Calu3 (cell line): Measurements from ENCODE around the gene NRF1. TPM values are rescaled to one million over a fixed set of nuclear protein-coding genes. Genes with fewer than 3 reads are reported as not detected.
"Not testable (repeated sequence)": the region's sequence is repeated elsewhere in the genome, so short reads cannot be mapped to it uniquely, and the experiment has no call there.

Source experiments
- BruUV-seq: library from RNA; stranded (reverse); fragments of 400-500 nt; replicated peaks from 2 replicates; lab custom pipeline; 2021; lab: Mats Ljungman, UMichigan
- CTCF ChIA-PET: fragments of 300-600 bp; sonication (Branson Sonifier 250); formaldehyde crosslinking; loops from one replicate; lab custom pipeline; 2022; ENCODE audit warnings: antibody characterized with exemption; lab: Charles Lee
- DNase-seq: peaks from one replicate; pipeline ENCODE4 v3.0.0; 2022
- H3K27ac Mint-ChIP-seq: one replicate; pipeline ENCODE4 v1.8.0; 2022; ENCODE audit warnings: mixed read lengths; ENCODE audit not compliant: unreplicated experiment
- H3K27me3 Mint-ChIP-seq: one replicate; pipeline ENCODE4 v1.8.0; 2022; ENCODE audit warnings: mixed read lengths; ENCODE audit not compliant: unreplicated experiment
- H3K36me3 Mint-ChIP-seq: one replicate; pipeline ENCODE4 v1.8.0; 2022; ENCODE audit warnings: mild to moderate bottlenecking, moderate library complexity, mixed read lengths; ENCODE audit not compliant: insufficient read depth, unreplicated experiment
- H3K4me1 Mint-ChIP-seq: one replicate; pipeline ENCODE4 v1.8.0; 2022; ENCODE audit warnings: mild to moderate bottlenecking, low read depth, mixed read lengths; ENCODE audit not compliant: unreplicated experiment
- H3K4me3 Mint-ChIP-seq: one replicate; pipeline ENCODE4 v1.8.0; 2022; ENCODE audit warnings: mild to moderate bottlenecking, low read depth, moderate library complexity, mixed read lengths; ENCODE audit not compliant: unreplicated experiment
- H3K9me3 Mint-ChIP-seq: one replicate; pipeline ENCODE4 v1.8.0; 2022; ENCODE audit warnings: low read depth, mixed read lengths; ENCODE audit not compliant: unreplicated experiment
- CTCF ChIP-seq: fragments of 200-600 bp; IDR thresholded peaks from one replicate; pipeline ENCODE4 v1.8.0; 2022; ENCODE audit warnings: antibody characterized with exemption; ENCODE audit not compliant: unreplicated experiment
- intact Hi-C: fragments of 100-400 bp; cut with micrococcal nuclease; formaldehyde crosslinking; loops from one replicate; pipeline ENCODE4 v1.10.0; 2022; ENCODE audit not compliant: unreplicated experiment
- total RNA-seq: library from RNA; stranded (reverse); gene quantifications from 2 replicates; pipeline ENCODE4 v1.2.3, GENCODE V29; 2022

NRF1 gene
- total RNA-seq, 1 experiment from 2014 or later = 22.1 TPM

GRCh38 chr7:129789652-129790051 is 178.1 kb downstream of the NRF1 start:
- Mint-ChIP-seq H3K9me3 (no peaks in the 10 kb centered on the region), H3K27ac (no peak overlapping the region), H3K36me3 (peaks cover 14% of the 10 kb centered on the region), H3K27me3 (peaks cover 63% of the 10 kb centered on the region), H3K4me1 (peaks cover 9% of the 10 kb centered on the region), H3K4me3 (no peak overlapping the region)
- BruUV-seq = no TSS peak
- intact Hi-C loops = no loop called here
- no peak for DNase-seq
- TF ChIP-seq CTCF = no peak
- CTCF ChIA-PET = no interaction called here

DNA sequence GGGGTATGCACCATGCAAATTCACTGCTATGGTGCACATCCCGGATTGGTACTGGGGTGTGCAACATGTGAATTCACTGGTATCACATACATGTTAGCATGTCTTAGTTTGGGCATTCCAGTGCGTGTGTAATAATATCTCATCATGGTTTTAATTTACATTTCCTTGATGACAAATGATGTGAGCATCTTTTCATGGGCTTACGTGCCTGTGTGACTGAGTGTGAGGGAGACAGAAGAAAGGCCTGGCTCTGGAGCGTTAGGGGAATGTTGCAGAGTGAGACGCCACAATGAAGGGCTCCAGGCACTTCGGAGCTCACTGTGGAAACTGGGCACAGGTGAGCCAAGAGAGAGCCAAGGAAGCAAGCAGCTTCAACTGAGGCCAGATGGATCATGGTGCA is 178.6 kb downstream of the NRF1 start:
- Mint-ChIP-seq H3K4me1 (peaks cover 9% of the 10 kb centered on the region), H3K27ac (no peak overlapping the region), H3K4me3 (no peak overlapping the region), H3K36me3 (peaks cover 14% of the 10 kb centered on the region), H3K27me3 (peaks cover 58% of the 10 kb centered on the region), H3K9me3 (no peaks in the 10 kb centered on the region)
- intact Hi-C loops = no loop called here
- BruUV-seq = no TSS peak
- no peak for DNase-seq
- CTCF ChIA-PET = no interaction called here
- no peak for TF ChIP-seq CTCF

DNA sequence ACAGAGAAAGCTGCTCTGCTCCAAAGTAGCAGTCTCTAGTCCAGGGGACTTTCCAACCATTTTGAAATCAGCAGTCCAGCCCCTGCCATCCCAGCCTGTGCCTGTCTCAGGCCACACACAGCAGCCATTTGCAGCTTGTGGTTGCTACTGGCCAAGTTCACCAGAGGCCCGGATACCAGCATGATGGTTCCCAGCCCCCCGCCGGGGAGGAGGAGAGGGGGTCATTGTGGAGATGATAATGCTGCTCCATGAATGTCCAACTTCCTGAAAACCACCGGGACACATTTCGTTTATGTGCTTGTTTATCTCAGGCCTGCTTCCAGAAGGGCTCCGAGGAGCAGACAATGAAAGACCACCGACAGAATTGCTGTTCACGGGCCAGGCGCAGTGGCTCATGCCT is 181.2 kb downstream of the NRF1 start:
- CTCF ChIA-PET = interaction anchor here (0.7 kb wide), 1 partner anchor 37 kb away, joined by 3 read pairs; no protein-coding TSS in a partner anchor

GRCh38 chr7:129793506-129794310 is 182.2 kb downstream of the NRF1 start:
- H3K27ac Mint-ChIP-seq = no peak overlapping the region
- H3K27me3 Mint-ChIP-seq = peaks cover 31% of the 10 kb centered on the region
- BruUV-seq = no TSS peak
- no peak for DNase-seq
- no peaks in the 10 kb centered on the region for H3K9me3 Mint-ChIP-seq
- no peaks in the 10 kb centered on the region for H3K4me1 Mint-ChIP-seq
- H3K36me3 Mint-ChIP-seq = peaks cover 11% of the 10 kb centered on the region
- H3K4me3 Mint-ChIP-seq = no peak overlapping the region
- TF ChIP-seq CTCF = no peak
- intact Hi-C loops = no loop called here
- CTCF ChIA-PET = interaction anchor here (0.7 kb wide), 1 partner anchor 36 kb away, joined by 3 read pairs; no protein-coding TSS in a partner anchor

More for the DNA sequence above, 181.2 kb downstream of the NRF1 start:
- peaks cover 35% of the 10 kb centered on the region for H3K27me3 Mint-ChIP-seq
- no TSS peak for BruUV-seq
- peaks cover 10% of the 10 kb centered on the region for H3K36me3 Mint-ChIP-seq
- DNase-seq = no peak
- intact Hi-C loops = no loop called here
- no peak for TF ChIP-seq CTCF
- H3K4me1 Mint-ChIP-seq = no peaks in the 10 kb centered on the region
- H3K4me3 Mint-ChIP-seq = no peak overlapping the region
- H3K9me3 Mint-ChIP-seq = no peaks in the 10 kb centered on the region
- H3K27ac Mint-ChIP-seq = no peak overlapping the region

DNA sequence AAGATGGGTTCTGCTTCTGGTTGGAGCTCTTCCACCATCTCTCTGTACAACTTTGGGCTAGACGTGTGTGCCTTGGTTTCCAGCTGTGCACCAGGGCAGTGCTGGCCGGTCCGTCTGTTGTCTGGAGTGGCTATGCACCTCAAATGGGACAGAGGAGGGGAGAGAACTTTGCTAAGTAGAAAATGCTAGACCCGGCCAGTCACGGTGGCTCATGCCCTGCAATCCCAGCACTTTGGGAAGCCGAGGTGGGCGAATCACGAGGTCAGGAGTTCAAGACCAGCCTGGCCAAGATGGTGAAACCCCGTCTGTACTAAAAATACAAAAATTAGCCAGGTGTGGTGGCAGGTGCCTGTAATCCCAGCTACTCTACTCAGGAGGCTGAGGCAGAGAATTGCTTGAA is 182.9 kb downstream of the NRF1 start:
- H3K27ac Mint-ChIP-seq, H3K4me3 Mint-ChIP-seq, intact Hi-C loops, CTCF ChIA-PET, BruUV-seq, H3K36me3 Mint-ChIP-seq, H3K4me1 Mint-ChIP-seq, DNase-seq, H3K9me3 Mint-ChIP-seq: not testable (repeated sequence)
- H3K27me3 Mint-ChIP-seq = peaks cover 24% of the 10 kb centered on the region
